Naive thymus-derived CD4-positive, alpha-beta T cell (primary cell): ENCODE measurements around the gene GNA12. TPM values are rescaled to one million over a fixed set of nuclear protein-coding genes. Genes with fewer than 3 reads are reported as not detected.
A peak's percentile ranks its signal among the peaks of the same experiment; 100 is the strongest.
"Not testable (repeated sequence)": the region's sequence is repeated elsewhere in the genome, so short reads cannot be mapped to it uniquely, and the experiment has no call there.

Experiments
- ATAC-seq: fragments of 150-1000 bp; cut with Tn5 transposase; 2 replicates; pipeline ENCODE4 v1.10.0; 2021; ENCODE audit warnings: mild to moderate bottlenecking, moderate library complexity
- CTCF ChIA-PET: fragments of 350-600 bp; sonication (Branson Sonifier 250); formaldehyde crosslinking; loops from one replicate; lab custom pipeline; 2021; ENCODE audit warnings: antibody characterized with exemption; lab: Charles Lee
- POLR2A ChIA-PET: fragments of 350-600 bp; sonication (Branson Sonifier 250); formaldehyde crosslinking; loops from one replicate; lab custom pipeline; 2021; ENCODE audit warnings: antibody characterized with exemption, inconsistent platforms; lab: Charles Lee
- DNase-seq, 9 donors: peaks; one replicate each; pipeline versions ENCODE4 v3.0.0 to v3.0.0-alpha.2; 2020 to 2022; ENCODE audit warnings: mixed read lengths in 1 of 9
- H3K27ac ChIP-seq: one replicate; pipeline ENCODE4 v1.7.0; 2013; ENCODE audit warnings: mild to moderate bottlenecking, low read depth, low read length, moderate library complexity
- H3K27me3 ChIP-seq, 2 donors: one replicate each; pipeline ENCODE4 v1.7.0; 2013; ENCODE audit warnings: low read length in 2 of 2, mild to moderate bottlenecking in 2 of 2, moderate library complexity in 2 of 2; ENCODE audit not compliant: control insufficient read depth in 2 of 2, insufficient read depth in 2 of 2
- H3K36me3 ChIP-seq, 3 experiments: 1 replicate in 2 of 3; 2 replicates in 1 of 3; pipeline ENCODE4 v1.7.0; 2013; ENCODE audit warnings: low read length in 3 of 3, mild to moderate bottlenecking in 3 of 3, moderate library complexity in 1 of 3; ENCODE audit not compliant: insufficient read depth in 3 of 3, control insufficient read depth in 2 of 3
- H3K4me1 ChIP-seq, 2 donors: one replicate each; pipeline ENCODE4 v1.7.0; 2013; ENCODE audit warnings: low read length in 2 of 2, mild to moderate bottlenecking in 2 of 2, moderate library complexity in 1 of 2; ENCODE audit not compliant: control insufficient read depth in 2 of 2, insufficient read depth in 2 of 2
- H3K4me3 ChIP-seq: 2 replicates; pipeline ENCODE4 v1.7.0; 2013; ENCODE audit warnings: mild to moderate bottlenecking, low read length
- H3K9me3 ChIP-seq, 3 experiments: 1 replicate in 2 of 3; 2 replicates in 1 of 3; pipeline ENCODE4 v1.7.0; 2013; ENCODE audit warnings: low read length in 3 of 3; ENCODE audit not compliant: control insufficient read depth in 2 of 3
- H3K27ac Mint-ChIP-seq, 9 donors: one replicate each; pipeline ENCODE4 v1.8.0; 2020 to 2022; ENCODE audit warnings: mixed read lengths in 9 of 9, mild to moderate bottlenecking in 8 of 9, moderate library complexity in 5 of 9, inconsistent platforms in 2 of 9
- H3K27me3 Mint-ChIP-seq, 5 donors: one replicate each; pipeline ENCODE4 v1.8.0; 2021 to 2022; ENCODE audit warnings: mixed read lengths in 5 of 5, mild to moderate bottlenecking in 1 of 5
- H3K36me3 Mint-ChIP-seq, 5 donors: one replicate each; pipeline ENCODE4 v1.8.0; 2020 to 2022; ENCODE audit warnings: mixed read lengths in 5 of 5, mild to moderate bottlenecking in 3 of 5, inconsistent platforms in 1 of 5
- H3K4me1 Mint-ChIP-seq, 7 donors: one replicate each; pipeline ENCODE4 v1.8.0; 2020 to 2022; ENCODE audit warnings: mixed read lengths in 7 of 7, mild to moderate bottlenecking in 3 of 7, inconsistent platforms in 1 of 7
- H3K4me3 Mint-ChIP-seq, 10 donors: one replicate each; pipeline ENCODE4 v1.8.0; 2020 to 2022; ENCODE audit warnings: mild to moderate bottlenecking in 10 of 10, mixed read lengths in 10 of 10, moderate library complexity in 6 of 10, inconsistent platforms in 2 of 10
- H3K9me3 Mint-ChIP-seq, 11 donors: one replicate each; pipeline ENCODE4 v1.8.0; 2020 to 2022; ENCODE audit warnings: mixed read lengths in 11 of 11, mild to moderate bottlenecking in 4 of 11, inconsistent platforms in 1 of 11, moderate library complexity in 1 of 11
- intact Hi-C, 2 donors: fragments of 100-400 bp; cut with micrococcal nuclease; formaldehyde crosslinking; loops; one replicate each; pipeline ENCODE4 v1.15.1; 2023
- polyA plus RNA-seq, 2 donors: library from polyadenylated mRNA; unstranded; fragments of 300-500 nt; fragmentation: Illumina TruSeq; gene quantifications; one replicate each; pipeline ENCODE4 v1.2.3, GENCODE V29; 2021
- total RNA-seq, 6 experiments: library from RNA in 5 of 6; stranded (reverse) in 5 of 6; gene quantifications; 1 replicate in 5 of 6; 2 replicates in 1 of 6; pipeline ENCODE4 v1.2.3 and lab custom pipeline; 2021 to 2026

Gene GNA12
- total and polyA plus RNA-seq, 7 experiments from 2014 or later, result 4.2 to 25.7 (median 18.5) TPM

- Histone ChIP-seq H3K36me3 (no peaks in the 10 kb centered on the region), H3K4me1 (no peaks in the 10 kb centered on the region), H3K27ac (no peak overlapping the region), H3K9me3 (no peaks in the 10 kb centered on the region), H3K27me3 (no peaks in the 10 kb centered on the region), H3K4me3 (no peak overlapping the region)
- intact Hi-C loops, result no loop called here
- peaks cover 9 to 54% (median 42%) of the 10 kb centered on the region in 5 donors for H3K36me3 Mint-ChIP-seq
- CTCF ChIA-PET, result no interaction called here
- peaks cover 0 to 12% (median 2%) of the 10 kb centered on the region in 11 donors for H3K9me3 Mint-ChIP-seq
- ATAC-seq (no peak), DNase-seq (no peak)
- peaks cover 0 to 8% (median 4%) of the 10 kb centered on the region in 7 donors for H3K4me1 Mint-ChIP-seq
- peaks cover 0 to 1% (median 0%) of the 10 kb centered on the region in 5 donors for H3K27me3 Mint-ChIP-seq
- H3K27ac Mint-ChIP-seq, result no peak overlapping the region
- H3K4me3 Mint-ChIP-seq, result no peak overlapping the region
- POLR2A ChIA-PET, result interaction anchor here (0.6 kb wide), 1 partner anchor 8 kb away, joined by 3 read pairs; no protein-coding TSS in a partner anchor
These were observed 93.0 kb downstream of the GNA12 start for GRCh38 chr7:2751086-2751485.

DNA sequence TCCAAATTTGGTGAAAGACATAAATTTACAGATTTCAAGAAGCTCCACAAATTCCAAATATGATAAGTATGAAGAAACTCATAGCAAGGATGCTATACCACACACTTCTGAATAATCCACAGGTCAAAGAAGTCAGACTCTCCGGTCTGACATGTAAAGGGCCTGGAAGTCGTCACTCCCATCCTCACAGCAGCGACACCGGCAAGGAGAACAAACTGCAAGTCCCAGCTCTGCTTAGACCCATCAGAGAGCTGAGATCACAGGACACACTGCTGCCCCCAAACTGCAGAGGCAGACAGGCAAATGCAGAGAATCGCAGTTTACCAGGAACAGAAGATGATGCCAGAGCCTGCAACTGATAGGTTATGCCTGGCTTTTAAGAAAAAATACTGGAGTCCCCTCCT lies 94.1 kb downstream of the GNA12 start:
- Histone ChIP-seq H3K9me3 (no peaks in the 10 kb centered on the region), H3K36me3 (no peaks in the 10 kb centered on the region), H3K27me3 (no peaks in the 10 kb centered on the region), H3K4me3 (no peak overlapping the region), H3K27ac (no peak overlapping the region), H3K4me1 (no peaks in the 10 kb centered on the region)
- H3K9me3 Mint-ChIP-seq, result peaks cover 0 to 11% (median 2%) of the 10 kb centered on the region in 11 donors
- DNase-seq (no peak), ATAC-seq (no peak)
- intact Hi-C loops, result no loop called here
- peaks cover 6 to 45% (median 34%) of the 10 kb centered on the region in 5 donors for H3K36me3 Mint-ChIP-seq
- ChIA-PET POLR2A (no interaction called here), CTCF (no interaction called here)
- no peak overlapping the region for H3K4me3 Mint-ChIP-seq
- H3K4me1 Mint-ChIP-seq, result peaks cover 0 to 9% (median 4%) of the 10 kb centered on the region in 7 donors
- H3K27ac Mint-ChIP-seq, result no peak overlapping the region
- H3K27me3 Mint-ChIP-seq, result peaks cover 0 to 2% (median 0%) of the 10 kb centered on the region in 5 donors

DNA sequence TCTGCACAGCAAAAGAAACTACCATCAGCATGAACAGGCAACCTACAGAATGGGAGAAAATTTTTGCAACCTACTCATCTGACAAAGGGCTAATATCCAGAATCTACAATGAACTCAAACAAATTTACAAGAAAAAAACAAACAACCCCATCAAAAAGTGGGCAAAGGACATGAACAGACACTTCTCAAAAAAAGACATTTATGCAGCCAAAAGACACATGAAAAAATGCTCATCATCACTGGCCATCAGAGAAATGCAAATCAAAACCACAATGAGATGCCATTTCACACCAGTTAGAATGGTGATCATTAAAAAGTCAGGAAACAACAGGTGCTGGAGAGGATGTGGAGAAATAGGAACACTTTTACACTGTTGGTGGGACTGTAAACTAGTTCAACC lies 95.4 kb downstream of the GNA12 start:
- POLR2A ChIA-PET, H3K27ac Mint-ChIP-seq, H3K36me3 ChIP-seq, H3K4me1 Mint-ChIP-seq, CTCF ChIA-PET, H3K4me1 ChIP-seq, H3K4me3 Mint-ChIP-seq, H3K9me3 ChIP-seq, H3K27ac ChIP-seq, H3K4me3 ChIP-seq, intact Hi-C loops, H3K27me3 Mint-ChIP-seq, DNase-seq, H3K27me3 ChIP-seq, ATAC-seq: not testable (repeated sequence)
- H3K36me3 Mint-ChIP-seq, result peaks cover 4 to 39% (median 29%) of the 10 kb centered on the region in 5 donors
- peaks cover 0 to 16% (median 2%) of the 10 kb centered on the region in 11 donors for H3K9me3 Mint-ChIP-seq

- DNase-seq, H3K4me3 ChIP-seq, H3K27me3 Mint-ChIP-seq, H3K27ac ChIP-seq, CTCF ChIA-PET, H3K9me3 ChIP-seq, intact Hi-C loops, ATAC-seq, H3K27ac Mint-ChIP-seq, H3K4me3 Mint-ChIP-seq, H3K4me1 ChIP-seq, H3K27me3 ChIP-seq, H3K36me3 ChIP-seq, H3K4me1 Mint-ChIP-seq: not testable (repeated sequence)
- POLR2A ChIA-PET, result interaction anchor here (0.8 to 1.0 kb wide), 2 partner anchors 7 to 10 kb away, joined by 3 read pairs; no protein-coding TSS in a partner anchor
- H3K36me3 Mint-ChIP-seq, result peaks cover 0 to 28% (median 22%) of the 10 kb centered on the region in 5 donors
- H3K9me3 Mint-ChIP-seq, result peaks cover 0 to 16% (median 0%) of the 10 kb centered on the region in 11 donors
These were observed 100.5 kb downstream of the GNA12 start for GRCh38 chr7:2743523-2744185.

DNA sequence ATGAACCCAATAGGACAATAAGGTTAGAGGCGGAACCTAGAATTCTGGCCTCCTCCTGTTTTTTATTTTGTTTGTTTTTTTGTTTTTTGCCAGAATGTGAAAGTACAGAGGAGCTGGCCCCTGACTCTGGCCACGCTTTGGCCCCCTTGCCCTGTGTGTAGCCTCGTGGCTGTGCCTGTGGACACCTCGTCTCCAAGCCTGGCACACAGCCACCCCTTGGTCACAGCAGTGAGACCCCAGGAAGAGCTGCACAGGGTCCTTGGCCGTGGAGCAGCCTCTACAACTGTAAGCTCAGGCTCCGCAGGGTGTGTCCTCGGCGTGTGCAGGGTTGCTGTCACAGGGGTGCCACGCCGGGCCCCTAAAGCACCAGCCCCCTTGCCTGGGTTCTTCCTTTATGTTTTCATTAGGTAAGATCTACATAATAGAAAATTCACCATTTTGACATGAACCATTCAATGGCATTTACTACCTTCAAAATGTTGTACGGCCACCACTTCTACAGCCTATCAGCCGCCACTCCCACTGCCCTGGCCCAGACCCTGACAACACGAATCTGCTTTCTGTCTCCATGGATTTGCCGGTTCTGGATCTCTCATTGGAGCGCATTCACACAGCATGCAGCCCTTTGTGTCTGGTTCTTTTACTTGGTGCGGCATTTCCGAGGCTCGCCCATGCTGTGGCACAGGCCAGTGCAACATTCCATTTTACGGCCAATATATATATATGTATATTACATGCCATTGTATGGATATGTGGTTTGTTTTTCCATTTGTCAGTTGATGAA lies 105.2 kb downstream of the GNA12 start:
- H3K27me3 Mint-ChIP-seq, result no peaks in the 10 kb centered on the region
- peaks cover 0 to 10% of the 10 kb centered on the region in 2 donors for H3K4me1 ChIP-seq
- no peak overlapping the region for H3K27ac ChIP-seq
- intact Hi-C loops, result no loop called here
- POLR2A ChIA-PET, result no interaction called here
- no peaks in the 10 kb centered on the region for H3K9me3 Mint-ChIP-seq
- peaks cover 12 to 34% (median 26%) of the 10 kb centered on the region in 7 donors for H3K4me1 Mint-ChIP-seq
- no peak for ATAC-seq
- no peak overlapping the region for H3K27ac Mint-ChIP-seq
- no peaks in the 10 kb centered on the region for H3K9me3 ChIP-seq
- H3K36me3 ChIP-seq, result no peaks in the 10 kb centered on the region
- H3K4me3 ChIP-seq, result no peak overlapping the region
- H3K36me3 Mint-ChIP-seq, result peaks cover 0 to 17% (median 13%) of the 10 kb centered on the region in 5 donors
- H3K4me3 Mint-ChIP-seq, result no peak overlapping the region
- CTCF ChIA-PET, result no interaction called here
- no peak for DNase-seq
- H3K27me3 ChIP-seq, result no peaks in the 10 kb centered on the region

- no peaks in the 10 kb centered on the region for H3K36me3 ChIP-seq
- CTCF ChIA-PET, result no interaction called here
- Mint-ChIP-seq H3K4me3 (peak overlapping the region in 3 of 10 donors; percentile 17 to 50 (median 39)), H3K9me3 (no peaks in the 10 kb centered on the region), H3K27me3 (no peaks in the 10 kb centered on the region), H3K27ac (no peak overlapping the region), H3K36me3 (peaks cover 0 to 25% (median 12%) of the 10 kb centered on the region in 5 donors), H3K4me1 (peaks cover 16 to 43% (median 30%) of the 10 kb centered on the region in 7 donors)
- H3K4me1 ChIP-seq, result peaks cover 0 to 10% of the 10 kb centered on the region in 2 donors
- no peaks in the 10 kb centered on the region for H3K9me3 ChIP-seq
- H3K4me3 ChIP-seq, result no peak overlapping the region
- H3K27me3 ChIP-seq, result no peaks in the 10 kb centered on the region
- intact Hi-C loops, result no loop called here
- ATAC-seq, result peak; percentile 67
- H3K27ac ChIP-seq, result no peak overlapping the region
- POLR2A ChIA-PET, result no interaction called here
- peak in 1 of 9 donors; percentile 17 for DNase-seq
These were observed 106.2 kb downstream of the GNA12 start for GRCh38 chr7:2737771-2738540.
